Measurements from ENCODE around the gene TGM4.

The TGM4 gene

GRCh38 chr3:44890852-44891251 lies 16.4 kb downstream of the TGM4 start:
- H3K4me3 ChIP-seq (ENCODE audit: low read depth, low read length): peak overlapping the region; percentile 8
- TF ChIP-seq CTCF (IDR thresholded peaks at IDR 0.05; ENCODE audit: borderline replicate concordance, insufficient read depth, low read depth, low read length): no peak

GRCh38 chr3:44892689-44893088 lies 18.3 kb downstream of the TGM4 start:
- no peak overlapping the region for H3K4me3 ChIP-seq (ENCODE audit: low read depth, low read length)
- no peak for TF ChIP-seq CTCF (IDR thresholded peaks at IDR 0.05; ENCODE audit: borderline replicate concordance, insufficient read depth, low read depth, low read length)

- no peak for TF ChIP-seq CTCF (IDR thresholded peaks at IDR 0.05; ENCODE audit: borderline replicate concordance, insufficient read depth, low read depth, low read length)
- H3K4me3 ChIP-seq (ENCODE audit: low read depth, low read length): no peak overlapping the region
Observed at GRCh38 chr3:44893097-44893496, 18.7 kb downstream of the TGM4 start.

DNA sequence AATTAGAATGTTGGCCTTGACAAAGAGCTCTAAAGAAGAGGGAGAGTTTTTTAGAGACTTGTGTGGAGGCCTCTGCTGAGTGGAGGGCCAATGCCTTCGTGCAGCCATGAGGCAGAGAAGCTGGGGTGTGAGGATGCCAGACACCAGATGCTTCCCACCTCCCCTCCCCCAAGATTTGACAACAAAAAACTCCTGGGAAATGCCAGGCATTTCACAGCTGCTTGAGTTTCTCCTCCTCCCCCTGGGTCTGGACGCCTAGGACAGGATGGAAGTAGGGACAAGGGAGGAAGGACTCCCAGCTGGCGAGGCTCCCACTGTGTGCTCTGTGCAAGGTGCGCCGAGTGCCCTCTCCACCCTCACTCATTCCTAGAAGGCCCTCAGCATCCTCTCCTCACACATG lies 20.1 kb downstream of the TGM4 start:
- TF ChIP-seq CTCF (IDR thresholded peaks at IDR 0.05; ENCODE audit: borderline replicate concordance, insufficient read depth, low read depth, low read length): no peak
- H3K4me3 ChIP-seq (ENCODE audit: low read depth, low read length): no peak overlapping the region

- H3K4me3 ChIP-seq (ENCODE audit: low read depth, low read length): no peak overlapping the region
- TF ChIP-seq CTCF (IDR thresholded peaks at IDR 0.05; ENCODE audit: borderline replicate concordance, insufficient read depth, low read depth, low read length): no peak
Observed at GRCh38 chr3:44896440-44896839, 22.0 kb downstream of the TGM4 start.

DNA sequence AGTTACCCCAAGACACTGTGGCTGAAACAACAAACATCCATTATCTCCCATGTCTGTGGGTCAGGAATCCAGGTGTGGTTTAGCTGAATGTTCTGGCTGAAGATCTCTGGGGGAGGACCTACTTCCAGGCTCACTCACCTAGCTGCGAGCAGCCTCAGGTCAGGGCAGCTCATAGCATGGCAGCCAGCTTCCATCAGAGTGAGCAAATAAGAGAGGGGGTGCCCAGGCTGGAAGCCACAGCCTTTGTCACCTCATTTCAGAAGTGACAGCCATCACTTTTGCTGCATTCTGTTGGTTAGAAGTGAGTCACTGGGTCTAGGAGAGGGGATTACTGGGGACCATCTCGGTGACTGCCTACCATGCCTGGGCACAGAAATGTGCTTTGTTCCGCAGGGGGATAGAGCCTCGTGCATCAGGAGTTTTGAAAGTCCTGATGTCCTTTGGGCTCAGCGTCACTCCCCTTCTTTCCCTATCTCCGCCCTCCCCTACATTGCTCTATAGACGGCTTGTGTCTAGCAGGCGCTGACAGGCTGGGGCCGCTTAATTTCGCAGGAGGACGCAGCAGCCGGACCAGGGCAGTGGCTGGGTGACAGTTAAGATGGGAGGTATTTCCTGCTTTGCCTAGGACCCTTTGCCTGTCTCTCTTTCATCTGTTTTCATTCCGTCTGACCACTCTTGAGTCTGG lies 25.4 kb downstream of the TGM4 start:
- no peak for TF ChIP-seq CTCF (IDR thresholded peaks at IDR 0.05; ENCODE audit: borderline replicate concordance, insufficient read depth, low read depth, low read length)
- no peak overlapping the region for H3K4me3 ChIP-seq (ENCODE audit: low read depth, low read length)

GRCh38 chr3:44902628-44903027 lies 28.2 kb downstream of the TGM4 start:
- TF ChIP-seq CTCF (IDR thresholded peaks at IDR 0.05; ENCODE audit: borderline replicate concordance, insufficient read depth, low read depth, low read length): no peak
- no peak overlapping the region for H3K4me3 ChIP-seq (ENCODE audit: low read depth, low read length)

Data from GM12875 (cell line).